HFFc6 (cell line): Measurements from ENCODE around the gene NFATC2. TPM values are rescaled to one million over a fixed set of nuclear protein-coding genes. Genes with fewer than 3 reads are reported as not detected.
A peak's percentile ranks its signal among the peaks of the same experiment; 100 is the strongest.

Source experiments
- DNase-seq: peaks from one replicate; pipeline ENCODE4 v3.0.0-alpha.2; 2018
- H3K27ac Mint-ChIP-seq: 2 replicates; pipeline ENCODE4 v1.8.0; 2020; ENCODE audit warnings: mild to moderate bottlenecking, mixed read lengths
- H3K27me3 Mint-ChIP-seq: 2 replicates; pipeline ENCODE4 v1.8.0; 2021; ENCODE audit warnings: mild to moderate bottlenecking, moderate library complexity, mixed read lengths; ENCODE audit not compliant: insufficient read depth
- H3K36me3 Mint-ChIP-seq: 2 replicates; pipeline ENCODE4 v1.8.0; 2021; ENCODE audit warnings: low read depth, mixed read lengths
- H3K4me1 Mint-ChIP-seq: 2 replicates; pipeline ENCODE4 v1.8.0; 2020; ENCODE audit warnings: low read depth, mixed read lengths
- H3K4me3 Mint-ChIP-seq: 2 replicates; pipeline ENCODE4 v1.8.0; 2020; ENCODE audit warnings: mild to moderate bottlenecking, moderate library complexity, mixed read lengths
- H3K9me3 Mint-ChIP-seq: 2 replicates; pipeline ENCODE4 v1.8.0; 2020; ENCODE audit warnings: mild to moderate bottlenecking, mixed read lengths
- CTCF ChIP-seq: fragments of 200-600 bp; sonication (generic); IDR thresholded peaks from 2 replicates; pipeline ENCODE4 v1.5.0; 2021; ENCODE audit warnings: antibody characterized with exemption, mild to moderate bottlenecking
- microRNA-seq: library from miRNA; unstranded; fragments of <30 nt; microRNA quantifications from one replicate; pipeline ENCODE4, GENCODE V29; 2019
- total RNA-seq, 6 experiments: library from RNA; stranded (reverse); fragmentation: NEBNext Ultra II Directional; extraction: Animal tissue kit (Norgen Biotek cat#: 25700); gene quantifications; 2 replicates in 1 of 6; 3 replicates in 5 of 6; pipeline ENCODE4 v1.2.3, GENCODE V29; 2021

Gene NFATC2
- total RNA-seq, 6 experiments from 2014 or later: 0.50 to 1.1 (median 0.84) TPM

GRCh38 chr20:51337126-51337805, 205.3 kb downstream of the NFATC2 start:
- H3K27ac Mint-ChIP-seq: peak overlapping the region; percentile 47; the same call in 1 of the 2 replicates
- H3K27me3 Mint-ChIP-seq: no peaks in the 10 kb centered on the region; the same call in 1 of the 2 replicates
- H3K4me1 Mint-ChIP-seq: peaks cover 72% of the 10 kb centered on the region
- DNase-seq: no peak
- TF ChIP-seq CTCF: no peak
- no peaks in the 10 kb centered on the region for H3K9me3 Mint-ChIP-seq
- H3K4me3 Mint-ChIP-seq: no peak overlapping the region
- 0 out of 2 replicates have a peak, but pooled peaks cover 5% of the 10 kb centered on the region for H3K36me3 Mint-ChIP-seq

Small RNA genes within 50 kb of the gene (microRNA-seq; reads per million reads assigned to microRNA genes)
- 3.1 reads per million for gene MIR3194

Other genes starting within 250 kb of the NFATC2 start
- 10 to 100 TPM; 21.4 to 34.0 (median 22.8) TPM for gene ATP9A, start 225.7 kb upstream of the NFATC2 start, total RNA-seq